Trophoblast cell (in vitro differentiated cells and primary cell): ENCODE measurements around the gene HERPUD2.
A peak's percentile ranks its signal among the peaks of the same experiment; 100 is the strongest.
"Not testable (repeated sequence)": the region's sequence is repeated elsewhere in the genome, so short reads cannot be mapped to it uniquely, and the experiment has no call there.

Experiments used
- DNase-seq, 2 donors: peaks; one replicate each; pipeline ENCODE4 v3.0.0-alpha.2; 2016
- H2AFZ ChIP-seq: 2 replicates; pipeline ENCODE4 v1.6.1; 2013; ENCODE audit warnings: low read length, moderate library complexity, mild to moderate bottlenecking; ENCODE audit not compliant: insufficient read depth, poor library complexity
- H2AK5ac ChIP-seq: 2 replicates; pipeline ENCODE4 v1.6.1; 2013; ENCODE audit warnings: mild to moderate bottlenecking, low read length
- H2BK120ac ChIP-seq: 2 replicates; pipeline ENCODE4 v1.6.1; 2013; ENCODE audit warnings: low read length, mild to moderate bottlenecking, moderate library complexity; ENCODE audit not compliant: insufficient read depth, poor library complexity
- H2BK12ac ChIP-seq: 2 replicates; pipeline ENCODE4 v1.6.1; 2013; ENCODE audit warnings: mild to moderate bottlenecking, low read length, moderate library complexity
- H2BK5ac ChIP-seq: 2 replicates; pipeline ENCODE4 v1.6.1; 2013; ENCODE audit warnings: low read length, low read depth, moderate library complexity, mild to moderate bottlenecking; ENCODE audit not compliant: poor library complexity
- H3K14ac ChIP-seq: 2 replicates; pipeline ENCODE4 v1.6.1; 2013; ENCODE audit warnings: mild to moderate bottlenecking, low read length
- H3K18ac ChIP-seq: 2 replicates; pipeline ENCODE4 v1.6.1; 2013; ENCODE audit warnings: mild to moderate bottlenecking, low read length
- H3K23ac ChIP-seq: 2 replicates; pipeline ENCODE4 v1.6.1; 2013; ENCODE audit warnings: low read length
- H3K27ac ChIP-seq: 2 replicates; pipeline ENCODE4 v1.5.1; 2013; ENCODE audit warnings: low read depth, mild to moderate bottlenecking, inconsistent platforms, low read length, moderate library complexity
- H3K27me3 ChIP-seq: 2 replicates; pipeline ENCODE4 v1.6.1; 2013; ENCODE audit warnings: inconsistent platforms, mild to moderate bottlenecking, low read length, moderate library complexity; ENCODE audit not compliant: insufficient read depth
- H3K36me3 ChIP-seq, 2 experiments: 1 replicate in 1 of 2; 2 replicates in 1 of 2; pipeline ENCODE4 v1.6.1; 2013; ENCODE audit warnings: low read length in 2 of 2, mild to moderate bottlenecking in 2 of 2, moderate library complexity in 1 of 2; ENCODE audit not compliant: insufficient read depth in 2 of 2, control insufficient read depth in 1 of 2
- H3K4ac ChIP-seq: 2 replicates; pipeline ENCODE4 v1.6.1; 2013; ENCODE audit warnings: low read depth, mild to moderate bottlenecking, low read length, moderate library complexity
- H3K4me1 ChIP-seq, 2 experiments: 1 replicate in 1 of 2; 2 replicates in 1 of 2; pipeline ENCODE4 v1.6.1; 2013; ENCODE audit warnings: low read length in 2 of 2, mild to moderate bottlenecking in 2 of 2, moderate library complexity in 1 of 2; ENCODE audit not compliant: insufficient read depth in 2 of 2, control insufficient read depth in 1 of 2
- H3K4me2 ChIP-seq: 2 replicates; pipeline ENCODE4 v1.6.1; 2013; ENCODE audit warnings: inconsistent platforms, mild to moderate bottlenecking, low read length, moderate library complexity
- H3K4me3 ChIP-seq: 2 replicates; pipeline ENCODE4 v1.5.1; 2013; ENCODE audit warnings: mild to moderate bottlenecking, low read depth, low read length, inconsistent platforms
- H3K79me1 ChIP-seq: one replicate; pipeline ENCODE4 v1.6.1; 2013; ENCODE audit warnings: low read length
- H3K79me2 ChIP-seq: 2 replicates; pipeline ENCODE4 v1.6.1; 2013; ENCODE audit warnings: low read length, mild to moderate bottlenecking; ENCODE audit not compliant: control insufficient read depth, insufficient read depth, poor library complexity
- H3K9ac ChIP-seq: 2 replicates; pipeline ENCODE4 v1.6.1; 2013; ENCODE audit warnings: mild to moderate bottlenecking, low read length
- H3K9me3 ChIP-seq: 2 replicates; pipeline ENCODE4 v1.6.1; 2013; ENCODE audit warnings: low read depth, mild to moderate bottlenecking, control low read depth, inconsistent platforms, low read length; ENCODE audit not compliant: insufficient read depth
- H4K12ac ChIP-seq: 2 replicates; pipeline ENCODE4 v1.6.1; 2013; ENCODE audit warnings: low read depth, mild to moderate bottlenecking, low read length, moderate library complexity
- H4K8ac ChIP-seq: 2 replicates; pipeline ENCODE4 v1.6.1; 2013; ENCODE audit warnings: low read depth, mild to moderate bottlenecking, low read length, moderate library complexity
- H4K91ac ChIP-seq: one replicate; pipeline ENCODE4 v1.6.1; 2013; ENCODE audit warnings: low read depth, mild to moderate bottlenecking, low read length, moderate library complexity
- WGBS: extraction: QIAGEN DNeasy Blood & Tissue Kit; methylation state at CpG from one replicate; pipeline ENCODE4 v1.1.7; 2013; ENCODE audit warnings: missing lambda C conversion rate; ENCODE audit not compliant: insufficient read length, insufficient coverage; ENCODE audit errors: extremely low coverage; 5-methylcytosine and 5-hydroxymethylcytosine counted together

Gene HERPUD2

DNA sequence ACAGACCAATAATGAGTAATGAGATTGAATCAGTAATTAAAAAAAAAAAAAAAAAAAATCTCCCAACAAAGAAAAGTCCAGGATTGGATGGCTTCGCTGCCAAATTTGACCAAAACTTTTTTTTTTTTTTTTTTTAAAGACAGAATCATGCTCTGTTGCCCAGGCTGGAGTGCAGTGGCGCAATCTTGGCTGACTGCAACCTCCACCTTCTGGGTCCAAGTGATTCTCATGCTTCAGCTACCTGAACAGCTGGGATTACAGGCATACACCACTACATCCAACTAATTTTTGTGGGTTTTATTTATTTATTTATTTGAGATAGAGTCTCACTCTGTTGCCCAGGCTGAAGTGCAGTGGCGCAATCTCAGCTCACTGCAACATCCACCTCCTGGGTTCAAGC lies 40.4 kb downstream of the HERPUD2 start:
- H2BK12ac ChIP-seq, H3K18ac ChIP-seq, DNase-seq, H3K4me2 ChIP-seq, H3K27ac ChIP-seq, H3K79me1 ChIP-seq, H2BK120ac ChIP-seq, H4K12ac ChIP-seq, H3K79me2 ChIP-seq, H4K91ac ChIP-seq, H4K8ac ChIP-seq, H3K4me3 ChIP-seq, H2AK5ac ChIP-seq, H2BK5ac ChIP-seq, H3K14ac ChIP-seq, H3K23ac ChIP-seq, H3K27me3 ChIP-seq, H3K9ac ChIP-seq, H3K9me3 ChIP-seq, H2AFZ ChIP-seq, H3K4ac ChIP-seq: not testable (repeated sequence)
- no CpG with 5 or more reads among the region's 3 CpGs for WGBS
- peaks cover 8 to 12% of the 10 kb centered on the region in 2 experiments for H3K36me3 ChIP-seq
- peaks cover 9 to 13% of the 10 kb centered on the region in 2 experiments for H3K4me1 ChIP-seq

DNA sequence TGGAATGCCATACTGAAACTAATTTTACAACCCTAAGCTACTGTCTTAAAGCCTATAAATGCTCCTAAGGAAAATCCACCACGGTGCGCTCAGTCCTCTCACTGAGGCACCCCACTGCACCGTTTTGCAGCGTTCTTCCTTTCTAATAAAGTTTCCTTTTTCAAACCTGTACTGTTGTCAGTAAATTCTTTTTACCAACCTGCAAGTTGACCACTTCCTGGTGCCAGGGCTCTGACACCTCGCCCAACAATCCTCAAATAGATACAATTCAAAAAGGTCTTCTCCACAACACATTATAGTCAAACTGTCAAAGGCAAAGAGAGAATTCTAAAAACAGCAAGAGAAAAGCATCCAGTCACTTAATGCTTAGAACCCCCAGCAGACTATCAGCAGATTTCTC lies 42.8 kb downstream of the HERPUD2 start:
- no peak overlapping the region for H2BK5ac ChIP-seq
- no peak overlapping the region for H4K12ac ChIP-seq
- H3K4ac ChIP-seq = no peak overlapping the region
- H4K8ac ChIP-seq = no peak overlapping the region
- H2BK12ac ChIP-seq = no peak overlapping the region
- peaks cover 8% of the 10 kb centered on the region for H3K9me3 ChIP-seq
- H3K4me2 ChIP-seq = no peak overlapping the region
- peaks cover 9 to 13% of the 10 kb centered on the region in 2 experiments for H3K4me1 ChIP-seq
- H3K23ac ChIP-seq = no peak overlapping the region
- H3K9ac ChIP-seq = no peak overlapping the region
- H3K14ac ChIP-seq = no peak overlapping the region
- H3K4me3 ChIP-seq = no peak overlapping the region
- H3K79me1 ChIP-seq = no peaks in the 10 kb centered on the region
- DNase-seq = no peak
- no peak overlapping the region for H2AK5ac ChIP-seq
- H3K27me3 ChIP-seq = no peaks in the 10 kb centered on the region
- no peak overlapping the region for H2BK120ac ChIP-seq
- no peak overlapping the region for H3K27ac ChIP-seq
- H3K36me3 ChIP-seq = peaks cover 11 to 12% of the 10 kb centered on the region in 2 experiments
- H3K79me2 ChIP-seq = no peaks in the 10 kb centered on the region
- H2AFZ ChIP-seq = no peak overlapping the region
- no CpG with 5 or more reads among the region's 5 CpGs for WGBS
- H4K91ac ChIP-seq = no peak overlapping the region
- H3K18ac ChIP-seq = no peak overlapping the region

DNA sequence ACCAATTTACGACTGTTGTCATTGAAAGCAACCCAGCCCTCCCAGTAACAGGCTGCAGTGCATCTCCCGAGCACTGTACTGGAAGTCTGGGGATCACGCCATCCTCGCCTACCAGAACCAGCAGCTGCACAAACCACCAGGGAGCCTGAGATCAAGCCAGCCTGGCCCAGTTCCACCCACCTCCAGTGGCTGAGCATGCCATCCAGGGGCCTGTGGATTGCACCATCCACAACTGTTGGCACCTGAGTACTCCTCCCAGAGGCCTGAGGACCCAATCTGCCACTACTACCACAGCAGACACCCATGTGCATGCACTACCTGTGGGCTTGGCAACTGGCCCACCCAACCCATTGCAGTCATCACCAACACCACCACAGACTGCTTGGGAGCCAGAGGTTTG lies 44.2 kb downstream of the HERPUD2 start:
- Histone ChIP-seq H3K79me1 (no peaks in the 10 kb centered on the region), H3K4me3 (peak overlapping the region; percentile 41), H3K18ac (peak overlapping the region; percentile 25), H3K79me2 (no peaks in the 10 kb centered on the region), H3K4ac (no peak overlapping the region), H4K12ac (no peak overlapping the region), H2AFZ (no peak overlapping the region), H2BK5ac (no peak overlapping the region), H3K36me3 (peaks cover 10 to 11% of the 10 kb centered on the region in 2 experiments), H2BK120ac (no peak overlapping the region), H3K9me3 (peaks cover 8% of the 10 kb centered on the region), H3K27ac (no peak overlapping the region), H3K4me1 (peaks cover 9 to 13% of the 10 kb centered on the region in 2 experiments), H3K23ac (no peak overlapping the region), H3K9ac (no peak overlapping the region), H4K91ac (no peak overlapping the region), H2AK5ac (no peak overlapping the region), H3K14ac (no peak overlapping the region), H4K8ac (no peak overlapping the region), H3K4me2 (no peak overlapping the region), H2BK12ac (no peak overlapping the region), H3K27me3 (no peaks in the 10 kb centered on the region)
- no peak for DNase-seq
- no CpG with 5 or more reads among the region's 4 CpGs for WGBS

DNA sequence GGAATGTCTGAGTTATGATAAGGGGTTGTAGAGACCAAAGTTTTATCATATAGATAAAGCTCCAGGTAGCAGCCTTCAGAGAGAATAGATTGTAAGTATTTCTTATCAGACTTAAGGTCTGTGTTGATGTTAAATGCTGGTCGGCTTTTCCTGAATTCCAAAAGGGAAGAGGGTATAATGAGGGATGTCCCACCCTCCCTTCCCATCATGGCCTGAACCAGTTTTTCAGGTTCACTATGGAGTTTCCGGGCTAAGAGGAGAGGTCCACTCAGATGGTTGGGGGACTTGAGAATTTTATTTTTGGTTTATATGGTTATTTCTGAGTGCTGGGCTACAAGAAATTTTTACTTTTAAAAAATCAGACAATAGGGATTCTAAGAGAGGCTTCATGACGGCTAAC lies 45.2 kb downstream of the HERPUD2 start:
- H2BK5ac ChIP-seq = no peak overlapping the region
- no peak overlapping the region for H3K4me3 ChIP-seq
- peaks cover 9 to 13% of the 10 kb centered on the region in 2 experiments for H3K4me1 ChIP-seq
- no peaks in the 10 kb centered on the region for H3K79me1 ChIP-seq
- H3K4me2 ChIP-seq = no peak overlapping the region
- H3K9me3 ChIP-seq = peaks cover 8% of the 10 kb centered on the region
- H3K23ac ChIP-seq = no peak overlapping the region
- no peak overlapping the region for H2AFZ ChIP-seq
- H3K4ac ChIP-seq = no peak overlapping the region
- peak; percentile 31 to 61 for DNase-seq
- no peak overlapping the region for H3K14ac ChIP-seq
- H3K27me3 ChIP-seq = no peaks in the 10 kb centered on the region
- no CpG with 5 or more reads among the region's 3 CpGs for WGBS
- H4K8ac ChIP-seq = no peak overlapping the region
- H3K36me3 ChIP-seq = peaks cover 8 to 11% of the 10 kb centered on the region in 2 experiments
- no peak overlapping the region for H2BK120ac ChIP-seq
- no peak overlapping the region for H2AK5ac ChIP-seq
- H4K91ac ChIP-seq = no peak overlapping the region
- H3K79me2 ChIP-seq = no peaks in the 10 kb centered on the region
- H2BK12ac ChIP-seq = no peak overlapping the region
- no peak overlapping the region for H3K18ac ChIP-seq
- no peak overlapping the region for H3K9ac ChIP-seq
- no peak overlapping the region for H4K12ac ChIP-seq
- H3K27ac ChIP-seq = no peak overlapping the region
